Keratinocyte (primary cell): Measurements from ENCODE around the gene DSCAM. TPM values are rescaled to one million over a fixed set of nuclear protein-coding genes. Genes with fewer than 3 reads are reported as not detected.

Experiments
- DNase-seq: peaks from one replicate; pipeline ENCODE4 v3.0.0-alpha.2; 2011; ENCODE audit warnings: low read depth, missing footprints, low spot score
- FAIRE-seq: peaks from 2 replicates; lab custom pipeline; 2011; peaks lifted over from hg19 to GRCh38; lab: Jason Lieb, UNC
- H2AFZ ChIP-seq: 2 replicates; pipeline ENCODE4 v1.6.0; 2012; ENCODE audit warnings: low read length, control low read depth, inconsistent platforms; ENCODE audit not compliant: control insufficient read depth
- H3K27ac ChIP-seq: 2 replicates; pipeline ENCODE4 v1.5.1; 2011; ENCODE audit warnings: low read length; ENCODE audit not compliant: control insufficient read depth, insufficient read depth
- H3K27me3 ChIP-seq: 3 replicates; pipeline ENCODE4 v1.6.0; 2011; ENCODE audit warnings: low read length; ENCODE audit not compliant: control insufficient read depth, insufficient read depth; ENCODE audit errors: extremely low read depth
- H3K36me3 ChIP-seq, 2 experiments: 2 replicates in 1 of 2; 3 replicates in 1 of 2; pipeline ENCODE4 v1.5.1; 2011; ENCODE audit warnings: low read length in 2 of 2, mild to moderate bottlenecking in 1 of 2; ENCODE audit not compliant: control insufficient read depth in 2 of 2, insufficient read depth in 2 of 2; ENCODE audit errors: extremely low read depth in 1 of 2
- H3K4me1 ChIP-seq: 3 replicates; pipeline ENCODE4 v1.5.1; 2011; ENCODE audit warnings: low read length; ENCODE audit not compliant: control insufficient read depth, insufficient read depth; ENCODE audit errors: extremely low read depth
- H3K4me2 ChIP-seq: 3 replicates; pipeline ENCODE4 v1.6.0; 2011; ENCODE audit warnings: low read depth, low read length; ENCODE audit not compliant: control insufficient read depth, insufficient read depth; ENCODE audit errors: extremely low read depth
- H3K4me3 ChIP-seq, 3 experiments: fragments of 200-600 bp in 1 of 3; sonication (generic) in 1 of 3; 2 replicates in 2 of 3; 3 replicates in 1 of 3; pipeline ENCODE4 v1.5.1; 2011 to 2016; ENCODE audit warnings: low read length in 3 of 3, mild to moderate bottlenecking in 3 of 3, control low read depth in 2 of 3, inconsistent platforms in 1 of 3, low read depth in 1 of 3, mixed read lengths in 1 of 3, mixed run types in 1 of 3, moderate library complexity in 1 of 3; ENCODE audit not compliant: control insufficient read depth in 2 of 3, insufficient read depth in 2 of 3; ENCODE audit errors: extremely low read depth in 1 of 3
- H3K79me2 ChIP-seq: 2 replicates; pipeline ENCODE4 v1.6.0; 2012; ENCODE audit warnings: low read length; ENCODE audit not compliant: control insufficient read depth, insufficient read depth
- H3K9ac ChIP-seq: 3 replicates; pipeline ENCODE4 v1.6.0; 2011; ENCODE audit warnings: low read length; ENCODE audit not compliant: control insufficient read depth, insufficient read depth; ENCODE audit errors: extremely low read depth
- H3K9me1 ChIP-seq: 3 replicates; pipeline ENCODE4 v1.6.0; 2011; ENCODE audit warnings: low read length; ENCODE audit not compliant: control insufficient read depth, insufficient read depth; ENCODE audit errors: extremely low read depth
- H3K9me3 ChIP-seq: 2 replicates; pipeline ENCODE4 v1.5.1; 2012; ENCODE audit warnings: low read depth, low read length; ENCODE audit not compliant: control insufficient read depth
- H4K20me1 ChIP-seq: 3 replicates; pipeline ENCODE4 v1.6.0; 2011; ENCODE audit warnings: low read length; ENCODE audit not compliant: control insufficient read depth, insufficient read depth; ENCODE audit errors: extremely low read depth
- EZH2 ChIP-seq: IDR thresholded peaks from one replicate; pipeline ENCODE4 v1.6.1; 2012; ENCODE audit warnings: inconsistent platforms, mild to moderate bottlenecking, low read length, moderate library complexity
- dilution Hi-C: fragments of 300-500 bp; cut with MboI; formaldehyde crosslinking; loops from one replicate; pipeline ENCODE4 v1.7.0; 2020; ENCODE audit warnings: low sequenced_read_pairs; ENCODE audit not compliant: extremely low pct_ligation_motif_present
- polyA plus RNA-seq, 5 experiments: library from polyadenylated mRNA; depleted of rRNA in 3 of 5; stranded (reverse) in 3 of 5; stranded (forward) in 1 of 5; unstranded in 1 of 5; fragments of >200 nt; gene quantifications; 1 replicate in 1 of 5; 2 replicates in 3 of 5; 3 replicates in 1 of 5; pipeline versions ENCODE4 v1.2.1 to v1.2.3, GENCODE V29; 2011 to 2012; ENCODE audit warnings: missing spikeins in 2 of 5, low read depth in 1 of 5, low replicate concordance in 1 of 5
- TF ChIP-seq, protein P1 (sequence below), 3 experiments: IDR thresholded peaks in 1 of 3; conservative IDR thresholded peaks in 1 of 3; optimal IDR thresholded peaks in 1 of 3; 2 replicates in 2 of 3; 3 replicates in 1 of 3; pipeline versions ENCODE3 to v1.5.1; 2011; ENCODE audit warnings: low read length in 3 of 3, mild to moderate bottlenecking in 3 of 3, moderate library complexity in 2 of 3, control low read depth in 1 of 3, inconsistent platforms in 1 of 3; ENCODE audit not compliant: insufficient read depth in 2 of 3; ENCODE audit errors: extremely low read depth in 1 of 3

The DSCAM gene
- polyA plus RNA-seq, 1 donor (not counting 4 experiments of a cell fraction or from before 2014, with no cell fraction given): 2.1 TPM

DNA sequence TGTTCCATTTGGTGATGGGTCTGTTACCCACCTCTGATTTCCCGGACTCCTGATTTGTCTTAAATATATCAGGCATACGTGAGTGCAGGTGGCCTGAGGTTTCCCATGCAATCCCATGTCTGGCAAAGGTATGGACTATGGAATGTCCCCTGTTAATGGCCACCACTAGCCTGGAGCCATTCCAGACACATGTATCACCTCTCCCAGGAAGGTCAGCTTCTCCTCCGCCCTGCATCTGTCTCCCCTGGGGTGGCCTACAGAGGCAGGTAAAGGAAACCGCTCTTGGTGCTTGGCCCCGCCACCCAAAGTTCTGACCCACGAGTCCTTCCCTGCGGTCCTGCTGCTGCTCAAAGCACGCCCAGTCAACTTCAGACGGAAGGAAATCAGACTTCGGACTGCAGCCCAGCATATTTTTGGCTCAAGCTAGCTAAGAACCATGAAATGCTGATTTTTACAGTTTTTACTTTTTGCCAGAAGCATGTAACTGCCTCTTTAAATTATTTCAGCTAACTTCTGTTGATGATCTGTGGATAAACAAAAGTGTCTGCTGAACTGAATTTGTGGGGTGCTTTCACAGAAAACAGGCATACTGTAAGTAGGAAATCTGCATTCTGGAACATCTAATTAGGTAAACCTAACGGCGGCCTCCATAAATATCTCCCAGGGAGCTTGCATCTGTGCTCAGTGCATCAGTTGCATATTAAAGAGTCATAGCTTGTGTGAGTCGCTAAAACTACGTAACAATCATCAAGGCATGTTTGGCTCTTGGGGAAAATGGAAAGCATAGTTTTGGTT, 873.8 kb downstream of the DSCAM start:
- Histone ChIP-seq H3K27me3 (no peaks in the 10 kb centered on the region), H3K4me1 (no peaks in the 10 kb centered on the region), H3K79me2 (no peaks in the 10 kb centered on the region), H3K9me1 (no peaks in the 10 kb centered on the region), H3K4me3 (no peak overlapping the region), H2AFZ (no peak overlapping the region), H3K9ac (no peak overlapping the region), H3K4me2 (no peak overlapping the region), H3K36me3 (no peaks in the 10 kb centered on the region), H3K27ac (no peak overlapping the region), H4K20me1 (no peaks in the 10 kb centered on the region), H3K9me3 (peaks cover 1% of the 10 kb centered on the region)
- TF ChIP-seq EZH2: no peak
- TF ChIP-seq, protein P1, sequence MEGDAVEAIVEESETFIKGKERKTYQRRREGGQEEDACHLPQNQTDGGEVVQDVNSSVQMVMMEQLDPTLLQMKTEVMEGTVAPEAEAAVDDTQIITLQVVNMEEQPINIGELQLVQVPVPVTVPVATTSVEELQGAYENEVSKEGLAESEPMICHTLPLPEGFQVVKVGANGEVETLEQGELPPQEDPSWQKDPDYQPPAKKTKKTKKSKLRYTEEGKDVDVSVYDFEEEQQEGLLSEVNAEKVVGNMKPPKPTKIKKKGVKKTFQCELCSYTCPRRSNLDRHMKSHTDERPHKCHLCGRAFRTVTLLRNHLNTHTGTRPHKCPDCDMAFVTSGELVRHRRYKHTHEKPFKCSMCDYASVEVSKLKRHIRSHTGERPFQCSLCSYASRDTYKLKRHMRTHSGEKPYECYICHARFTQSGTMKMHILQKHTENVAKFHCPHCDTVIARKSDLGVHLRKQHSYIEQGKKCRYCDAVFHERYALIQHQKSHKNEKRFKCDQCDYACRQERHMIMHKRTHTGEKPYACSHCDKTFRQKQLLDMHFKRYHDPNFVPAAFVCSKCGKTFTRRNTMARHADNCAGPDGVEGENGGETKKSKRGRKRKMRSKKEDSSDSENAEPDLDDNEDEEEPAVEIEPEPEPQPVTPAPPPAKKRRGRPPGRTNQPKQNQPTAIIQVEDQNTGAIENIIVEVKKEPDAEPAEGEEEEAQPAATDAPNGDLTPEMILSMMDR (optimal IDR thresholded peaks at IDR 0.05 in 1 of 3, IDR thresholded peaks at IDR 0.05 in 1 of 3, conservative IDR thresholded peaks at IDR 0.05 in 1 of 3; ENCODE audit: extremely low read depth in 1 of 3, insufficient read depth in 2 of 3, low read length in 3 of 3): no peak
- no peak for FAIRE-seq
- dilution Hi-C loops: no loop called here
- no peak for DNase-seq

GRCh38 chr21:39972471-39972870, 874.5 kb downstream of the DSCAM start:
- Histone ChIP-seq H3K27me3 (no peaks in the 10 kb centered on the region), H3K79me2 (no peaks in the 10 kb centered on the region), H3K9ac (no peak overlapping the region), H3K4me2 (no peak overlapping the region), H3K4me1 (no peaks in the 10 kb centered on the region), H3K27ac (no peak overlapping the region), H3K4me3 (no peak overlapping the region), H3K9me3 (peaks cover 3% of the 10 kb centered on the region), H4K20me1 (no peaks in the 10 kb centered on the region), H3K9me1 (no peaks in the 10 kb centered on the region), H2AFZ (no peak overlapping the region), H3K36me3 (no peaks in the 10 kb centered on the region)
- dilution Hi-C loops: no loop called here
- FAIRE-seq (no peak), DNase-seq (no peak)
- TF ChIP-seq EZH2: no peak
- TF ChIP-seq, protein P1 (optimal IDR thresholded peaks at IDR 0.05 in 1 of 3, IDR thresholded peaks at IDR 0.05 in 1 of 3, conservative IDR thresholded peaks at IDR 0.05 in 1 of 3; ENCODE audit: extremely low read depth in 1 of 3, insufficient read depth in 2 of 3, low read length in 3 of 3): no peak
